CD8-positive, alpha-beta memory T cell (primary cell): ENCODE results near the gene IVD. TPM values are rescaled to one million over a fixed set of nuclear protein-coding genes. Genes with fewer than 3 reads are reported as not detected.

Source experiments
- CTCF ChIA-PET: fragments of 350-600 bp; sonication (Branson Sonifier 250); formaldehyde crosslinking; loops from one replicate; lab custom pipeline; 2021; ENCODE audit warnings: antibody characterized with exemption; lab: Charles Lee
- POLR2A ChIA-PET: fragments of 350-600 bp; sonication (Branson Sonifier 250); formaldehyde crosslinking; loops from one replicate; lab custom pipeline; 2021; ENCODE audit warnings: antibody characterized with exemption; lab: Charles Lee
- DNase-seq, 5 donors: peaks; one replicate each; pipeline versions ENCODE4 v3.0.0 to v3.0.0-alpha.2; 2020 to 2022; ENCODE audit warnings: mixed read lengths in 1 of 5
- H3K27ac ChIP-seq: one replicate; pipeline ENCODE4 v1.7.0; 2013; ENCODE audit warnings: low read depth, mild to moderate bottlenecking, low read length, moderate library complexity
- H3K27me3 ChIP-seq: 2 replicates; pipeline ENCODE4 v1.7.0; 2013; ENCODE audit warnings: low read length, mild to moderate bottlenecking; ENCODE audit not compliant: insufficient read depth, poor library complexity, severe bottlenecking
- H3K36me3 ChIP-seq: 2 replicates; pipeline ENCODE4 v1.7.0; 2013; ENCODE audit warnings: mild to moderate bottlenecking, low read length, moderate library complexity; ENCODE audit not compliant: insufficient read depth
- H3K4me1 ChIP-seq: 2 replicates; pipeline ENCODE4 v1.7.0; 2013; ENCODE audit warnings: mild to moderate bottlenecking, low read length, moderate library complexity; ENCODE audit not compliant: insufficient read depth
- H3K4me3 ChIP-seq: 2 replicates; pipeline ENCODE4 v1.7.0; 2013; ENCODE audit warnings: mild to moderate bottlenecking, low read length
- H3K9me3 ChIP-seq: 2 replicates; pipeline ENCODE4 v1.7.0; 2013; ENCODE audit warnings: mild to moderate bottlenecking, low read length
- H3K27ac Mint-ChIP-seq, 8 donors: one replicate each; pipeline ENCODE4 v1.8.0; 2020 to 2021; ENCODE audit warnings: mixed read lengths in 8 of 8, mild to moderate bottlenecking in 6 of 8, inconsistent platforms in 3 of 8, moderate library complexity in 3 of 8
- H3K27me3 Mint-ChIP-seq, 2 donors: one replicate each; pipeline ENCODE4 v1.8.0; 2020 to 2021; ENCODE audit warnings: mixed read lengths in 2 of 2, mild to moderate bottlenecking in 1 of 2, moderate library complexity in 1 of 2
- H3K36me3 Mint-ChIP-seq, 3 donors: one replicate each; pipeline ENCODE4 v1.8.0; 2020 to 2021; ENCODE audit warnings: mixed read lengths in 3 of 3, inconsistent platforms in 1 of 3, mild to moderate bottlenecking in 1 of 3
- H3K4me1 Mint-ChIP-seq, 3 donors: one replicate each; pipeline ENCODE4 v1.8.0; 2020 to 2021; ENCODE audit warnings: mixed read lengths in 3 of 3, inconsistent platforms in 1 of 3, mild to moderate bottlenecking in 1 of 3
- H3K4me3 Mint-ChIP-seq, 7 donors: one replicate each; pipeline ENCODE4 v1.8.0; 2020 to 2021; ENCODE audit warnings: mixed read lengths in 7 of 7, mild to moderate bottlenecking in 6 of 7, moderate library complexity in 4 of 7, inconsistent platforms in 2 of 7
- H3K9me3 Mint-ChIP-seq, 5 donors: one replicate each; pipeline ENCODE4 v1.8.0; 2020 to 2022; ENCODE audit warnings: mixed read lengths in 5 of 5, mild to moderate bottlenecking in 3 of 5, moderate library complexity in 2 of 5, inconsistent platforms in 1 of 5
- polyA plus RNA-seq: library from polyadenylated mRNA; unstranded; fragments of 300-500 nt; fragmentation: Illumina TruSeq; gene quantifications from one replicate; pipeline ENCODE4 v1.2.3, GENCODE V29; 2021
- total RNA-seq, 2 experiments: library from RNA; stranded (reverse); gene quantifications; one replicate each; pipeline ENCODE4 v1.2.3, GENCODE V29; 2021

IVD gene
- total and polyA plus RNA-seq, 3 experiments from 2014 or later, result 56.0 to 80.1 (median 68.5) TPM

GRCh38 chr15:40409366-40409765 lies 3.8 kb downstream of the IVD start:
- POLR2A ChIA-PET, result interaction anchor here (0.6 kb wide), 1 partner anchor 24 kb away, joined by 4 read pairs; no protein-coding TSS in a partner anchor
- H3K36me3 ChIP-seq, result peaks cover 23% of the 10 kb centered on the region

GRCh38 chr15:40410476-40410875 lies 4.9 kb downstream of the IVD start:
- CTCF ChIA-PET, result interaction anchor here (0.9 kb wide), 1 partner anchor 66 kb away, joined by 4 read pairs; no protein-coding TSS in a partner anchor
- no peak for DNase-seq
- Histone ChIP-seq H3K4me1 (peaks cover 14% of the 10 kb centered on the region), H3K9me3 (no peaks in the 10 kb centered on the region), H3K36me3 (peaks cover 28% of the 10 kb centered on the region), H3K27ac (no peak overlapping the region), H3K4me3 (no peak overlapping the region), H3K27me3 (no peaks in the 10 kb centered on the region)
- Mint-ChIP-seq H3K4me1 (peaks cover 19 to 35% (median 25%) of the 10 kb centered on the region in 3 donors), H3K36me3 (peaks cover 6 to 79% (median 23%) of the 10 kb centered on the region in 3 donors), H3K4me3 (peak overlapping the region in 1 of 7 donors; percentile 78), H3K27ac (peak overlapping the region in 1 of 8 donors; percentile 87), H3K27me3 (no peaks in the 10 kb centered on the region), H3K9me3 (no peaks in the 10 kb centered on the region)
- POLR2A ChIA-PET, result no interaction called here

More at GRCh38 chr15:40409366-40409765, 3.8 kb downstream of the IVD start:
- no peaks in the 10 kb centered on the region for H3K9me3 Mint-ChIP-seq
- H3K27me3 Mint-ChIP-seq, result no peaks in the 10 kb centered on the region
- peaks cover 6 to 71% (median 19%) of the 10 kb centered on the region in 3 donors for H3K36me3 Mint-ChIP-seq
- Histone ChIP-seq H3K27me3 (no peaks in the 10 kb centered on the region), H3K4me1 (peaks cover 24% of the 10 kb centered on the region), H3K9me3 (no peaks in the 10 kb centered on the region), H3K27ac (no peak overlapping the region), H3K4me3 (no peak overlapping the region)
- CTCF ChIA-PET, result no interaction called here
- peak overlapping the region in 1 of 7 donors; percentile 60 for H3K4me3 Mint-ChIP-seq
- DNase-seq, result no peak
- peak overlapping the region in 1 of 8 donors; percentile 32 for H3K27ac Mint-ChIP-seq
- H3K4me1 Mint-ChIP-seq, result peaks cover 28 to 46% (median 37%) of the 10 kb centered on the region in 3 donors

- Histone ChIP-seq H3K27ac (no peak overlapping the region), H3K4me1 (peaks cover 3% of the 10 kb centered on the region), H3K27me3 (no peaks in the 10 kb centered on the region), H3K4me3 (no peak overlapping the region), H3K9me3 (no peaks in the 10 kb centered on the region), H3K36me3 (peaks cover 34% of the 10 kb centered on the region)
- Mint-ChIP-seq H3K27ac (peak overlapping the region in 1 of 8 donors; percentile 52), H3K4me3 (no peak overlapping the region), H3K27me3 (no peaks in the 10 kb centered on the region), H3K36me3 (peaks cover 6 to 82% (median 25%) of the 10 kb centered on the region in 3 donors), H3K9me3 (no peaks in the 10 kb centered on the region), H3K4me1 (peaks cover 10 to 22% (median 14%) of the 10 kb centered on the region in 3 donors)
- DNase-seq, result no peak
- ChIA-PET POLR2A (no interaction called here), CTCF (interaction anchor here (3.4 kb wide), 1 partner anchor 10 kb away, joined by 18 read pairs; no protein-coding TSS in a partner anchor)
Measured at GRCh38 chr15:40412095-40412759, 6.6 kb downstream of the IVD start.

GRCh38 chr15:40413036-40413435 lies 7.4 kb downstream of the IVD start:
- ChIA-PET POLR2A (no interaction called here), CTCF (interaction anchor here (1.2 to 3.4 kb wide), 3 partner anchors 9 to 69 kb away, joined by 4 to 18 read pairs (median 11); no protein-coding TSS in a partner anchor)
- no peaks in the 10 kb centered on the region for H3K4me1 ChIP-seq
- Mint-ChIP-seq H3K36me3 (peaks cover 6 to 80% (median 25%) of the 10 kb centered on the region in 3 donors), H3K4me3 (no peak overlapping the region), H3K9me3 (no peaks in the 10 kb centered on the region), H3K4me1 (peaks cover 3 to 14% (median 6%) of the 10 kb centered on the region in 3 donors), H3K27me3 (no peaks in the 10 kb centered on the region), H3K27ac (peak overlapping the region in 1 of 8 donors; percentile 70)
- DNase-seq, result no peak
- peaks cover 34% of the 10 kb centered on the region for H3K36me3 ChIP-seq
- no peak overlapping the region for H3K27ac ChIP-seq
- no peaks in the 10 kb centered on the region for H3K9me3 ChIP-seq
- H3K27me3 ChIP-seq, result no peaks in the 10 kb centered on the region
- no peak overlapping the region for H3K4me3 ChIP-seq

GRCh38 chr15:40414816-40415215 lies 9.2 kb downstream of the IVD start:
- Mint-ChIP-seq H3K27ac (peak overlapping the region in 2 of 8 donors; percentile 36 to 47), H3K4me3 (no peak overlapping the region), H3K4me1 (peaks cover 0 to 4% (median 3%) of the 10 kb centered on the region in 3 donors), H3K27me3 (no peaks in the 10 kb centered on the region), H3K9me3 (no peaks in the 10 kb centered on the region), H3K36me3 (peaks cover 6 to 76% (median 25%) of the 10 kb centered on the region in 3 donors)
- Histone ChIP-seq H3K9me3 (no peaks in the 10 kb centered on the region), H3K27ac (no peak overlapping the region), H3K4me3 (no peak overlapping the region), H3K27me3 (no peaks in the 10 kb centered on the region), H3K36me3 (peaks cover 34% of the 10 kb centered on the region), H3K4me1 (no peaks in the 10 kb centered on the region)
- ChIA-PET POLR2A (interaction anchor here (1.3 kb wide), 1 partner anchor 25 kb away, joined by 3 read pairs; no protein-coding TSS in a partner anchor), CTCF (interaction anchor here (1.9 kb wide), 1 partner anchor 71 kb away, joined by 11 read pairs; no protein-coding TSS in a partner anchor)
- no peak for DNase-seq

GRCh38 chr15:40415226-40415625 lies 9.6 kb downstream of the IVD start:
- POLR2A ChIA-PET, result no interaction called here
- no peak overlapping the region for H3K27ac ChIP-seq
- no peaks in the 10 kb centered on the region for H3K27me3 Mint-ChIP-seq
- H3K36me3 Mint-ChIP-seq, result peaks cover 6 to 72% (median 25%) of the 10 kb centered on the region in 3 donors
- CTCF ChIA-PET, result no interaction called here
- H3K4me3 Mint-ChIP-seq, result no peak overlapping the region
- no peaks in the 10 kb centered on the region for H3K9me3 Mint-ChIP-seq
- no peak for DNase-seq
- H3K9me3 ChIP-seq, result no peaks in the 10 kb centered on the region
- H3K4me3 ChIP-seq, result no peak overlapping the region
- H3K27me3 ChIP-seq, result no peaks in the 10 kb centered on the region
- H3K27ac Mint-ChIP-seq, result peak overlapping the region in 1 of 8 donors; percentile 13
- H3K4me1 Mint-ChIP-seq, result peaks cover 0 to 3% (median under 1%) of the 10 kb centered on the region in 3 donors
- H3K4me1 ChIP-seq, result no peaks in the 10 kb centered on the region
- peaks cover 33% of the 10 kb centered on the region for H3K36me3 ChIP-seq

GRCh38 chr15:40416056-40416455 lies 10.5 kb downstream of the IVD start:
- H3K4me3 ChIP-seq, result no peak overlapping the region
- CTCF ChIA-PET, result interaction anchor here (13.3 kb wide), 1 partner anchor 75 kb away, joined by 202 read pairs; the partner anchor contains the start of gene CCDC9B
- Mint-ChIP-seq H3K9me3 (no peaks in the 10 kb centered on the region), H3K27ac (no peak overlapping the region), H3K36me3 (peaks cover 1 to 64% (median 20%) of the 10 kb centered on the region in 3 donors), H3K4me1 (peaks cover 0 to 4% (median 0%) of the 10 kb centered on the region in 3 donors), H3K4me3 (no peak overlapping the region), H3K27me3 (no peaks in the 10 kb centered on the region)
- H3K27me3 ChIP-seq, result no peaks in the 10 kb centered on the region
- POLR2A ChIA-PET, result no interaction called here
- H3K27ac ChIP-seq, result no peak overlapping the region
- no peaks in the 10 kb centered on the region for H3K4me1 ChIP-seq
- H3K36me3 ChIP-seq, result peaks cover 25% of the 10 kb centered on the region
- H3K9me3 ChIP-seq, result no peaks in the 10 kb centered on the region
- no peak for DNase-seq

GRCh38 chr15:40418126-40418525 lies 12.5 kb downstream of the IVD start:
- H3K27ac ChIP-seq, result no peak overlapping the region
- POLR2A ChIA-PET, result no interaction called here
- no peak for DNase-seq
- peaks cover 16% of the 10 kb centered on the region for H3K36me3 ChIP-seq
- H3K4me3 ChIP-seq, result no peak overlapping the region
- CTCF ChIA-PET, result interaction anchor here (1.1 to 13.3 kb wide), 3 partner anchors 77 to 172 kb away, joined by 3 to 202 read pairs (median 5); partner anchors contain the start of gene CCDC9B
- Mint-ChIP-seq H3K4me3 (no peak overlapping the region), H3K9me3 (no peaks in the 10 kb centered on the region), H3K27me3 (no peaks in the 10 kb centered on the region), H3K4me1 (peaks cover 6 to 10% (median 7%) of the 10 kb centered on the region in 3 donors), H3K27ac (peak overlapping the region in 1 of 8 donors; percentile 8), H3K36me3 (peaks cover 0 to 44% (median 10%) of the 10 kb centered on the region in 3 donors)
- peaks cover 4% of the 10 kb centered on the region for H3K4me1 ChIP-seq
- no peaks in the 10 kb centered on the region for H3K9me3 ChIP-seq
- H3K27me3 ChIP-seq, result no peaks in the 10 kb centered on the region
